ENCODE data around the gene TPST1.
"Not testable (repeated sequence)": the region's sequence is repeated elsewhere in the genome, so short reads cannot be mapped to it uniquely, and the experiment has no call there.

DNA sequence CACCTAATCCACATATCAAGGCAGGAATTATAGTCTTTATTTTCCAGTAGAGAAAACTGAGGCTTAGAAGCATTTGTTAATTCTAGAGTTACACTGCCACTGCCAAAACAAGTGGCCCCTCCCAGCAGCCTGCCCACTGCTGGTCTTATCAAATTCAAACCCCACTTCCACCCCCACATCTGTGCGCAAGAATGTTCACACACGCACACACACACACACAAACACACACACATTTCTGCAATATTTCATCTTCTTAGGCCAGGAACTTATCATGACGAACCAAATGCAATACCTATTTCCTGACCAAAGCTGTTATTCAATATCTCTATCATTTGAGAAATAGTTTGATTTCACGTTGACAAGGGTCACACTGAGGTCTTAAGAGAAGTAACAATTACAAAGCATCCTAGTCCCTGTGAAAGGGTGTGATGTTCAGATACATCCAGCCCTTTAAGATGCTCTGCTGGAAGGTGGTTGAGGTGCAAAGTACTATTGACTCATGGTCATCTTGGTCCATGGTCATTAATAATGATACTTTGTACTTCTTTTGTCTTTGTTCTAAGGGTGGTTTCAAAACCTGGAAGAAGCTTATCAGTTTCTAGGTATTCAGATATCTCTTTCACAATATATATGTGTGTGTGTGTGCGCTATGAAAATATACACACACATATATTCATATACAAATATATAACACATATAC is 169.2 kb downstream of the TPST1 start:
- not testable (repeated sequence) for TF ChIP-seq CTCF, EP300 (IDR thresholded peaks at IDR 0.05)
